CD4-positive, alpha-beta T cell (primary cell): ENCODE measurements around the gene BSCL2. TPM values are rescaled to one million over a fixed set of nuclear protein-coding genes. Genes with fewer than 3 reads are reported as not detected.
"Not testable (repeated sequence)": the region's sequence is repeated elsewhere in the genome, so short reads cannot be mapped to it uniquely, and the experiment has no call there.

Source experiments
- ATAC-seq: fragments of 200-7000 bp; cut with Tn5 transposase; one replicate; pipeline ENCODE4 v1.10.0; 2022; ENCODE audit warnings: mild to moderate bottlenecking; ENCODE audit not compliant: poor library complexity
- CTCF ChIA-PET: fragments of 350-600 bp; sonication (Branson Sonifier 250); formaldehyde crosslinking; loops from one replicate; lab custom pipeline; 2021; ENCODE audit warnings: antibody characterized with exemption, inconsistent platforms; lab: Charles Lee
- POLR2A ChIA-PET: fragments of 350-600 bp; sonication (Branson Sonifier 250); formaldehyde crosslinking; loops from one replicate; lab custom pipeline; 2021; ENCODE audit warnings: antibody characterized with exemption, inconsistent platforms; lab: Charles Lee
- DNase-seq, 14 experiments: peaks; one replicate each; pipeline ENCODE4 v3.0.0-alpha.2; 2013 to 2020; ENCODE audit warnings: mixed read lengths in 2 of 14
- H3K27ac ChIP-seq, 2 donors: one replicate each; pipeline versions ENCODE4 v1.5.1 to v1.7.0; 2013; ENCODE audit warnings: low read length in 2 of 2, low read depth in 1 of 2, mild to moderate bottlenecking in 1 of 2
- H3K27me3 ChIP-seq, 2 experiments: 1 replicate in 1 of 2; 2 replicates in 1 of 2; pipeline versions ENCODE4 v1.6.1 to v1.7.0; 2013; ENCODE audit warnings: low read length in 2 of 2, control low read depth in 1 of 2, mild to moderate bottlenecking in 1 of 2, moderate library complexity in 1 of 2; ENCODE audit not compliant: insufficient read depth in 2 of 2, control insufficient read depth in 1 of 2
- H3K36me3 ChIP-seq: one replicate; pipeline ENCODE4 v1.6.1; 2013; ENCODE audit warnings: low read length, control low read depth; ENCODE audit not compliant: insufficient read depth
- H3K4me1 ChIP-seq: one replicate; pipeline ENCODE4 v1.6.1; 2013; ENCODE audit warnings: low read length, control low read depth; ENCODE audit not compliant: insufficient read depth
- H3K4me3 ChIP-seq: one replicate; pipeline ENCODE4 v1.5.1; 2013; ENCODE audit warnings: mild to moderate bottlenecking, low read length, moderate library complexity
- H3K9me3 ChIP-seq, 2 experiments: 1 replicate in 1 of 2; 2 replicates in 1 of 2; pipeline versions ENCODE4 v1.6.1 to v1.7.0; 2013; ENCODE audit warnings: low read length in 2 of 2, mild to moderate bottlenecking in 2 of 2, control low read depth in 1 of 2, moderate library complexity in 1 of 2; ENCODE audit not compliant: control insufficient read depth in 1 of 2, insufficient read depth in 1 of 2
- H3K27ac Mint-ChIP-seq: one replicate; pipeline ENCODE4 v1.8.0; 2020; ENCODE audit warnings: mixed read lengths
- H3K27me3 Mint-ChIP-seq: one replicate; pipeline ENCODE4 v1.8.0; 2021; ENCODE audit warnings: mixed read lengths
- H3K36me3 Mint-ChIP-seq: one replicate; pipeline ENCODE4 v1.8.0; 2021; ENCODE audit warnings: low read depth, mixed read lengths
- H3K4me1 Mint-ChIP-seq: one replicate; pipeline ENCODE4 v1.8.0; 2021; ENCODE audit warnings: low read depth, mixed read lengths
- H3K4me3 Mint-ChIP-seq: one replicate; pipeline ENCODE4 v1.8.0; 2020; ENCODE audit warnings: mild to moderate bottlenecking, mixed read lengths
- H3K9me3 Mint-ChIP-seq: one replicate; pipeline ENCODE4 v1.8.0; 2020; ENCODE audit warnings: mixed read lengths
- CTCF ChIP-seq: fragments of 200-600 bp; IDR thresholded peaks from one replicate; pipeline ENCODE4 v1.8.0; 2022; ENCODE audit warnings: antibody characterized with exemption, mild to moderate bottlenecking
- intact Hi-C, 2 experiments: fragments of 100-400 bp; cut with DNase I in 1 of 2; cut with micrococcal nuclease in 1 of 2; formaldehyde crosslinking; loops; one replicate each; pipeline versions ENCODE4 v1.15.1 to v1.9.0; 2023 to 2025; cut with DNase I, micrococcal nuclease
- total RNA-seq, 174 experiments: library from RNA in 2 of 174; stranded (reverse) in 2 of 174; gene quantifications; one replicate each; pipeline ENCODE4 v1.2.3 and lab custom pipeline; 2021 to 2026

The BSCL2 gene
- total RNA-seq, 2 experiments from 2014 or later = 17.1 to 20.0 TPM

- Mint-ChIP-seq H3K4me3 (peak overlapping the region; percentile 86), H3K36me3 (peaks cover 34% of the 10 kb centered on the region), H3K27me3 (no peaks in the 10 kb centered on the region), H3K4me1 (peaks cover 42% of the 10 kb centered on the region), H3K27ac (peak overlapping the region; percentile 92), H3K9me3 (no peaks in the 10 kb centered on the region)
- peak overlapping the region; percentile 79 for H3K4me3 ChIP-seq
- ChIA-PET POLR2A (interaction anchor here (0.8 to 9.9 kb wide), 18 partner anchors 17 to 175 kb away, joined by 3 to 165 read pairs (median 8); partner anchors contain the start of genes C11orf98, CSKMT, EEF1G and HNRNPUL2), CTCF (interaction anchor here (0.6 to 1.7 kb wide), 5 partner anchors 11 to 281 kb away, joined by 3 to 6 read pairs (median 4); no protein-coding TSS in a partner anchor)
- intact Hi-C loops = loop anchor here (5.0 kb wide), 3 partner anchors 33 to 152 kb away; partner anchors contain the start of genes LBHD1 (in 2 of the 2), UQCC3 (in 2 of the 2) and TUT1 (in 1 of the 2)
- peaks cover 47% of the 10 kb centered on the region for H3K4me1 ChIP-seq
- peak overlapping the region; percentile 65 to 84 for H3K27ac ChIP-seq
- peak in 1 of 14 experiments; percentile 38 for DNase-seq
- no peak for TF ChIP-seq CTCF
- H3K36me3 ChIP-seq = peaks cover under 1% of the 10 kb centered on the region
- no peaks in the 10 kb centered on the region for H3K9me3 ChIP-seq
- no peaks in the 10 kb centered on the region for H3K27me3 ChIP-seq
- ATAC-seq = no peak
Measured at GRCh38 chr11:62705413-62705812, 1.8 kb downstream of the BSCL2 start.

GRCh38 chr11:62703921-62704320, 3.3 kb downstream of the BSCL2 start:
- H3K4me3 Mint-ChIP-seq, DNase-seq, H3K36me3 ChIP-seq, H3K9me3 ChIP-seq, H3K4me3 ChIP-seq, H3K27me3 Mint-ChIP-seq, H3K27me3 ChIP-seq, intact Hi-C loops, H3K9me3 Mint-ChIP-seq, H3K27ac Mint-ChIP-seq, ATAC-seq, H3K27ac ChIP-seq: not testable (repeated sequence)
- peaks cover 36% of the 10 kb centered on the region for H3K4me1 ChIP-seq
- Mint-ChIP-seq H3K36me3 (peaks cover 19% of the 10 kb centered on the region), H3K4me1 (peaks cover 28% of the 10 kb centered on the region)
- POLR2A ChIA-PET = interaction anchor here (0.6 to 1.1 kb wide), 4 partner anchors 24 to 251 kb away, joined by 3 to 4 read pairs (median 4); partner anchors contain the start of genes EEF1G, TTC9C and TUT1
- CTCF ChIA-PET = interaction anchor here (0.7 kb wide), 1 partner anchor 192 kb away, joined by 5 read pairs; no protein-coding TSS in a partner anchor

GRCh38 chr11:62702246-62702645, 5.0 kb downstream of the BSCL2 start:
- Histone ChIP-seq H3K4me3 (no peak overlapping the region), H3K36me3 (no peaks in the 10 kb centered on the region), H3K27me3 (no peaks in the 10 kb centered on the region), H3K9me3 (no peaks in the 10 kb centered on the region), H3K27ac (no peak overlapping the region), H3K4me1 (peaks cover 19% of the 10 kb centered on the region)
- ATAC-seq (no peak), DNase-seq (peak in 2 of 14 experiments; percentile 41 to 58)
- Mint-ChIP-seq H3K4me1 (peaks cover 21% of the 10 kb centered on the region), H3K27me3 (no peaks in the 10 kb centered on the region), H3K27ac (peak overlapping the region; percentile 32), H3K36me3 (peaks cover 18% of the 10 kb centered on the region), H3K4me3 (no peak overlapping the region), H3K9me3 (no peaks in the 10 kb centered on the region)
- TF ChIP-seq CTCF = no peak
- intact Hi-C loops = no loop called here
- POLR2A ChIA-PET = no interaction called here
- CTCF ChIA-PET = no interaction called here
